ENCODE results near the gene MYOG.

DNA sequence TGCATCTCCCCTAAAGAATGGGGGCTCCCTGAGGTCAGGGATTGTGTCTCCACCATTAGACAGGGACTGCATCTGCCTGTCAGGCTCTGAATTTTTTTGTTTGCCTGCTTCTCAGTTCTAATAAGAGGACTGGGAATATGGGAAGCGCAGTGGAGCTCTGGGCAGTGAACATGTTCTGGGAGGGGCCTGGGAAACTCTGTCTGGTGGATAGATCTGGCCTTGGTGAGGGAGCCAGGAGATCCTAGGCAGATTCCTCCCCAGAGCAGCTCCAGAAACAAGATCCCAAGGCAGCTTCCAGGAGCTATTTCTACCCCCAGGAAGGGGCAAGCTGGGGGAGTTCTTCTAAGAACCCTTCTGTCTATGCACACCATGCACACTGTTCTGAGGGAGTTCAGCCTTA lies 12.6 kb upstream of the MYOG start:
- TF ChIP-seq POLR2A (IDR thresholded peaks at IDR 0.05; ENCODE audit: low read depth, low read length) = no peak
- TF ChIP-seq TAF1 (IDR thresholded peaks at IDR 0.05; ENCODE audit: low read depth, low read length) = no peak
- no peak for TF ChIP-seq PAX5 (IDR thresholded peaks at IDR 0.05; ENCODE audit: insufficient read depth, low read length, severe bottlenecking)
- no peak for TF ChIP-seq POLR2AphosphoS5 (IDR thresholded peaks at IDR 0.05; ENCODE audit: low read depth, low read length)
- TF ChIP-seq SPI1 (IDR thresholded peaks at IDR 0.05; ENCODE audit: low read depth, low read length) = no peak
